IMR-90 (cell line): ENCODE data around the gene MAFF.

Experiments
- BHLHE40 ChIP-seq: fragments of 150-350 bp; IDR thresholded peaks from 2 replicates; pipeline ENCODE4 v1.6.1; 2016; ENCODE audit warnings: mild to moderate bottlenecking, low read depth, low read length
- POLR2A ChIP-seq: IDR thresholded peaks from 2 replicates; pipeline ENCODE4 v1.6.1; 2012; ENCODE audit warnings: mild to moderate bottlenecking, low read depth, low read length
- RAD21 ChIP-seq: IDR thresholded peaks from 2 replicates; pipeline ENCODE4 v1.6.1; 2012; ENCODE audit warnings: low read length, improper control_type of control experiment
- RFX5 ChIP-seq: IDR thresholded peaks from 2 replicates; pipeline ENCODE4 v1.8.0; 2012; ENCODE audit warnings: low read depth, mild to moderate bottlenecking, low read length, moderate library complexity
- SMC3 ChIP-seq: fragments of 150-350 bp; IDR thresholded peaks from 2 replicates; pipeline ENCODE4 v1.6.1; 2016; ENCODE audit warnings: low read depth, mild to moderate bottlenecking, antibody characterized with exemption, low read length, moderate library complexity
- TF ChIP-seq, protein P1 (sequence below): conservative IDR thresholded peaks from 2 replicates; pipeline ENCODE4 v1.5.1; 2012; ENCODE audit warnings: mild to moderate bottlenecking, low read depth, low read length, improper control_type of control experiment

DNA sequence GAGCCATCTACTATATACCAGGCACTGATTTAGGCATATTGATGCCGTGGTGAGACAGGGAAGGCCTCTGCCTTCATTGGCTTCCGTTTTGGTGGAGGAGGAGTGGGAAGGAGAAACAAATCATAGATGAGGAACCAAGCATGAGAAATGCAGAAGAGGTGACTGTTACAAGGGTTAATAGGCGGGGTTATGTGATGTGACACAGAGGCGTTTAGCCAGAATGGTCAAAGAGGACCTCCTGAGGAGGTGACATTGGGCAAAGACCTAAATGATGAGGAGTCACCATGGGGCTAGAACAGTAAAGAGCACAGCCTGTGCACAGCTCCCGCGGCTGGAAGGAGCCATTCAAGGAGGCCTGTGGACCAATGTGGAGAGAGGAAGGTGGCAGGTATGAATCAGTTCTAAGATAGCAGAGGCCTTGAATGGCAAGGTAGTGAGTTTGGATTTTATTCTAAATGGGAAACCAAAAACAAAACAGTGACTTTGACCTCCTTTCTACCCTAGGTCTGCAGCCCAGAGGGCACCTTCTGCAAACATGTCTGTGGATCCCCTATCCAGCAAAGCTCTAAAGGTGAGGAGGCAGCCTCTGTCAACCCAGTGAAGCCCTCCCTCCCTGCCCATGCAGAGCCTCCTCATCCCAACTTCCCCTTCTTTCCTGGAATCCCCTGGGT is 11.7 kb downstream of the MAFF start:
- TF ChIP-seq, protein P1, sequence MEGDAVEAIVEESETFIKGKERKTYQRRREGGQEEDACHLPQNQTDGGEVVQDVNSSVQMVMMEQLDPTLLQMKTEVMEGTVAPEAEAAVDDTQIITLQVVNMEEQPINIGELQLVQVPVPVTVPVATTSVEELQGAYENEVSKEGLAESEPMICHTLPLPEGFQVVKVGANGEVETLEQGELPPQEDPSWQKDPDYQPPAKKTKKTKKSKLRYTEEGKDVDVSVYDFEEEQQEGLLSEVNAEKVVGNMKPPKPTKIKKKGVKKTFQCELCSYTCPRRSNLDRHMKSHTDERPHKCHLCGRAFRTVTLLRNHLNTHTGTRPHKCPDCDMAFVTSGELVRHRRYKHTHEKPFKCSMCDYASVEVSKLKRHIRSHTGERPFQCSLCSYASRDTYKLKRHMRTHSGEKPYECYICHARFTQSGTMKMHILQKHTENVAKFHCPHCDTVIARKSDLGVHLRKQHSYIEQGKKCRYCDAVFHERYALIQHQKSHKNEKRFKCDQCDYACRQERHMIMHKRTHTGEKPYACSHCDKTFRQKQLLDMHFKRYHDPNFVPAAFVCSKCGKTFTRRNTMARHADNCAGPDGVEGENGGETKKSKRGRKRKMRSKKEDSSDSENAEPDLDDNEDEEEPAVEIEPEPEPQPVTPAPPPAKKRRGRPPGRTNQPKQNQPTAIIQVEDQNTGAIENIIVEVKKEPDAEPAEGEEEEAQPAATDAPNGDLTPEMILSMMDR = no peak
- TF ChIP-seq BHLHE40 (no peak), POLR2A (0 out of 2 replicates have a peak, but pooled peaks have one; percentile 32), RAD21 (no peak), RFX5 (no peak), SMC3 (no peak)
